GM23338 (cell line): ENCODE results near the gene SCAPER. TPM values are rescaled to one million over a fixed set of nuclear protein-coding genes. Genes with fewer than 3 reads are reported as not detected.

Source experiments
- ATAC-seq: fragments of 200-7000 bp; cut with Tn5 transposase; 3 replicates; pipeline ENCODE4 v1.9.1; 2020
- DNase-seq: peaks from one replicate; pipeline ENCODE4 v3.0.0-alpha.2; 2015; ENCODE audit warnings: low spot score
- H2AFZ ChIP-seq: fragments of 200-600 bp; sonication (generic); 2 replicates; pipeline ENCODE4 v1.8.0; 2016; ENCODE audit warnings: antibody characterized with exemption, mild to moderate bottlenecking, moderate library complexity
- H3F3A ChIP-seq: fragments of 200-600 bp; sonication (generic); replicated peaks from 2 replicates; pipeline ENCODE4 v1.8.0; 2017; ENCODE audit warnings: antibody characterized with exemption, mixed run types, low read depth
- H3K27ac ChIP-seq: fragments of 200-600 bp; sonication (generic); 2 replicates; pipeline ENCODE4 v1.6.1; 2016; ENCODE audit warnings: low read depth
- H3K27me3 ChIP-seq: fragments of 200-600 bp; sonication (generic); 2 replicates; pipeline ENCODE4 v1.8.0; 2016; ENCODE audit warnings: mild to moderate bottlenecking, mixed run types, moderate library complexity; ENCODE audit not compliant: insufficient read depth
- H3K36me3 ChIP-seq: fragments of 200-600 bp; sonication (generic); 2 replicates; pipeline ENCODE4 v1.8.0; 2016; ENCODE audit warnings: mild to moderate bottlenecking; ENCODE audit not compliant: insufficient read depth
- H3K4me1 ChIP-seq: fragments of 200-600 bp; sonication (generic); 2 replicates; pipeline ENCODE4 v1.8.0; 2016; ENCODE audit warnings: mild to moderate bottlenecking, moderate library complexity; ENCODE audit not compliant: insufficient read depth
- H3K4me2 ChIP-seq: fragments of 200-600 bp; sonication (generic); 2 replicates; pipeline ENCODE4 v1.7.1; 2017; ENCODE audit warnings: mixed run types
- H3K4me3 ChIP-seq: fragments of 200-600 bp; sonication (generic); 2 replicates; pipeline ENCODE4 v1.6.1; 2016; ENCODE audit warnings: mixed run types
- H3K79me2 ChIP-seq: fragments of 200-600 bp; sonication (generic); replicated peaks from 2 replicates; pipeline ENCODE4 v1.8.0; 2017; ENCODE audit warnings: mild to moderate bottlenecking; ENCODE audit not compliant: insufficient read depth
- H3K9me2 ChIP-seq: fragments of 200-600 bp; sonication (generic); 2 replicates; pipeline ENCODE4 v1.8.0; 2017; ENCODE audit not compliant: insufficient read depth
- H4K20me1 ChIP-seq: fragments of 200-600 bp; sonication (generic); replicated peaks from 2 replicates; pipeline ENCODE4 v1.8.0; 2017; ENCODE audit warnings: mild to moderate bottlenecking; ENCODE audit not compliant: insufficient read depth
- H3K27ac Mint-ChIP-seq: 2 replicates; pipeline ENCODE4 v1.8.0; 2020; ENCODE audit warnings: inconsistent platforms, mild to moderate bottlenecking, moderate library complexity, mixed read lengths
- H3K27me3 Mint-ChIP-seq: 3 replicates; pipeline ENCODE4 v1.8.0; 2022; ENCODE audit warnings: low read depth, mild to moderate bottlenecking, moderate library complexity, mixed read lengths, inconsistent platforms; ENCODE audit not compliant: insufficient read depth, poor library complexity
- H3K36me3 Mint-ChIP-seq: 3 replicates; pipeline ENCODE4 v1.8.0; 2021; ENCODE audit warnings: low read depth, mild to moderate bottlenecking, inconsistent platforms, moderate library complexity, mixed read lengths
- H3K4me1 Mint-ChIP-seq: 3 replicates; pipeline ENCODE4 v1.8.0; 2020; ENCODE audit warnings: mild to moderate bottlenecking, inconsistent platforms, mixed read lengths
- H3K4me3 Mint-ChIP-seq: 3 replicates; pipeline ENCODE4 v1.8.0; 2021; ENCODE audit warnings: moderate library complexity, mild to moderate bottlenecking, inconsistent platforms, mixed read lengths
- H3K9me3 Mint-ChIP-seq: 3 replicates; pipeline ENCODE4 v1.8.0; 2020; ENCODE audit warnings: moderate library complexity, mild to moderate bottlenecking, inconsistent platforms, mixed read lengths
- CTCF ChIP-seq, 2 experiments: fragments of 200-600 bp in 1 of 2; sonication (generic) in 1 of 2; conservative IDR thresholded peaks; 2 replicates each; pipeline versions ENCODE4 v1.5.1 to v1.6.1; 2016 to 2017; ENCODE audit warnings: antibody characterized with exemption in 2 of 2, low read depth in 2 of 2, mild to moderate bottlenecking in 2 of 2, moderate library complexity in 1 of 2
- EZH2 ChIP-seq: fragments of 200-600 bp; sonication (generic); IDR thresholded peaks from one replicate; pipeline ENCODE4 v1.8.0; 2017; ENCODE audit warnings: antibody characterized with exemption, mild to moderate bottlenecking, low read depth; ENCODE audit not compliant: unreplicated experiment
- EZH2phosphoT487 ChIP-seq: fragments of 200-600 bp; sonication (generic); IDR thresholded peaks from one replicate; pipeline ENCODE4 v1.8.1; 2018; ENCODE audit warnings: antibody characterized with exemption; ENCODE audit not compliant: unreplicated experiment
- NANOG ChIP-seq: IDR thresholded peaks from 2 replicates; pipeline ENCODE4 v1.6.1; 2016; ENCODE audit warnings: antibody characterized with exemption, borderline replicate concordance
- STAT1 ChIP-seq: IDR thresholded peaks from one replicate; pipeline ENCODE4 v1.6.1; 2016; ENCODE audit warnings: antibody characterized with exemption; ENCODE audit not compliant: unreplicated experiment
- ZNF114 ChIP-seq: fragments of 250-450 bp; sonication (Bioruptor Pico); IDR thresholded peaks from 2 replicates; pipeline ENCODE4 v1.5.0; 2020; ENCODE audit warnings: mild to moderate bottlenecking, moderate library complexity
- ZNF331 ChIP-seq: fragments of 250-450 bp; sonication (Bioruptor Pico); IDR thresholded peaks from 2 replicates; pipeline ENCODE4 v1.5.0; 2020; ENCODE audit warnings: low read depth, mild to moderate bottlenecking, moderate library complexity
- polyA plus RNA-seq: library from polyadenylated mRNA; unstranded; fragments of >200 nt; fragmentation: Nextera tagmentation; extraction: Ambion mirVana; gene quantifications from 2 replicates; pipeline ENCODE4 v1.2.1, GENCODE V29; 2016
- total RNA-seq: library from RNA; depleted of rRNA; stranded (reverse); fragments of >200 nt; shearing (Covaris generic); gene quantifications from 2 replicates; pipeline ENCODE4 v1.2.3, GENCODE V29; 2014
- TF ChIP-seq, protein P1 (sequence below): IDR thresholded peaks from one replicate; pipeline ENCODE4 v1.6.1; 2018; ENCODE audit warnings: antibody characterized with exemption; ENCODE audit not compliant: unreplicated experiment

The SCAPER gene
- total and polyA plus RNA-seq, 2 experiments from 2014 or later: 9.1 to 17.6 TPM

GRCh38 chr15:76546805-76547204 is 358.3 kb downstream of the SCAPER start (continued):
- TF ChIP-seq, protein P1, sequence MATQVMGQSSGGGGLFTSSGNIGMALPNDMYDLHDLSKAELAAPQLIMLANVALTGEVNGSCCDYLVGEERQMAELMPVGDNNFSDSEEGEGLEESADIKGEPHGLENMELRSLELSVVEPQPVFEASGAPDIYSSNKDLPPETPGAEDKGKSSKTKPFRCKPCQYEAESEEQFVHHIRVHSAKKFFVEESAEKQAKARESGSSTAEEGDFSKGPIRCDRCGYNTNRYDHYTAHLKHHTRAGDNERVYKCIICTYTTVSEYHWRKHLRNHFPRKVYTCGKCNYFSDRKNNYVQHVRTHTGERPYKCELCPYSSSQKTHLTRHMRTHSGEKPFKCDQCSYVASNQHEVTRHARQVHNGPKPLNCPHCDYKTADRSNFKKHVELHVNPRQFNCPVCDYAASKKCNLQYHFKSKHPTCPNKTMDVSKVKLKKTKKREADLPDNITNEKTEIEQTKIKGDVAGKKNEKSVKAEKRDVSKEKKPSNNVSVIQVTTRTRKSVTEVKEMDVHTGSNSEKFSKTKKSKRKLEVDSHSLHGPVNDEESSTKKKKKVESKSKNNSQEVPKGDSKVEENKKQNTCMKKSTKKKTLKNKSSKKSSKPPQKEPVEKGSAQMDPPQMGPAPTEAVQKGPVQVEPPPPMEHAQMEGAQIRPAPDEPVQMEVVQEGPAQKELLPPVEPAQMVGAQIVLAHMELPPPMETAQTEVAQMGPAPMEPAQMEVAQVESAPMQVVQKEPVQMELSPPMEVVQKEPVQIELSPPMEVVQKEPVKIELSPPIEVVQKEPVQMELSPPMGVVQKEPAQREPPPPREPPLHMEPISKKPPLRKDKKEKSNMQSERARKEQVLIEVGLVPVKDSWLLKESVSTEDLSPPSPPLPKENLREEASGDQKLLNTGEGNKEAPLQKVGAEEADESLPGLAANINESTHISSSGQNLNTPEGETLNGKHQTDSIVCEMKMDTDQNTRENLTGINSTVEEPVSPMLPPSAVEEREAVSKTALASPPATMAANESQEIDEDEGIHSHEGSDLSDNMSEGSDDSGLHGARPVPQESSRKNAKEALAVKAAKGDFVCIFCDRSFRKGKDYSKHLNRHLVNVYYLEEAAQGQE: no peak
- TF ChIP-seq CTCF (conservative IDR thresholded peaks at IDR 0.05; ENCODE audit: low read depth in 2 of 2): no peak
- no peak for TF ChIP-seq EZH2phosphoT487
- no peak for TF ChIP-seq ZNF331
- TF ChIP-seq NANOG: no peak
- TF ChIP-seq EZH2: no peak

- Mint-ChIP-seq H3K36me3 (no peaks in the 10 kb centered on the region), H3K27me3 (no peaks in the 10 kb centered on the region), H3K9me3 (no peaks in the 10 kb centered on the region), H3K27ac (no peak overlapping the region), H3K4me3 (no peak overlapping the region), H3K4me1 (no peaks in the 10 kb centered on the region)
- Histone ChIP-seq H3K4me3 (no peak overlapping the region), H3K9me2 (no peaks in the 10 kb centered on the region), H3K4me2 (no peak overlapping the region), H3K4me1 (no peaks in the 10 kb centered on the region), H3K36me3 (no peaks in the 10 kb centered on the region), H3K27ac (no peak overlapping the region), H4K20me1 (no peaks in the 10 kb centered on the region), H2AFZ (no peak overlapping the region), H3F3A (no peaks in the 10 kb centered on the region), H3K27me3 (no peaks in the 10 kb centered on the region), H3K79me2 (no peaks in the 10 kb centered on the region)
- no peak for DNase-seq
- no peak for ATAC-seq
- TF ChIP-seq, protein P1: no peak
- no peak for TF ChIP-seq ZNF114 (CRISPR knock-in tag)
- no peak for TF ChIP-seq STAT1
- no peak for TF ChIP-seq CTCF (conservative IDR thresholded peaks at IDR 0.05; ENCODE audit: low read depth in 2 of 2)
These were observed 371.1 kb downstream of the SCAPER start for GRCh38 chr15:76533995-76534394.
